DMS 273 (cell line): ENCODE data around the gene PSME2.

Experiments
- DNase-seq: peaks from one replicate; lab custom pipeline; 2025; ENCODE audit not compliant: unreplicated experiment; lab: John Stamatoyannopoulos, UW

Gene PSME2

DNA sequence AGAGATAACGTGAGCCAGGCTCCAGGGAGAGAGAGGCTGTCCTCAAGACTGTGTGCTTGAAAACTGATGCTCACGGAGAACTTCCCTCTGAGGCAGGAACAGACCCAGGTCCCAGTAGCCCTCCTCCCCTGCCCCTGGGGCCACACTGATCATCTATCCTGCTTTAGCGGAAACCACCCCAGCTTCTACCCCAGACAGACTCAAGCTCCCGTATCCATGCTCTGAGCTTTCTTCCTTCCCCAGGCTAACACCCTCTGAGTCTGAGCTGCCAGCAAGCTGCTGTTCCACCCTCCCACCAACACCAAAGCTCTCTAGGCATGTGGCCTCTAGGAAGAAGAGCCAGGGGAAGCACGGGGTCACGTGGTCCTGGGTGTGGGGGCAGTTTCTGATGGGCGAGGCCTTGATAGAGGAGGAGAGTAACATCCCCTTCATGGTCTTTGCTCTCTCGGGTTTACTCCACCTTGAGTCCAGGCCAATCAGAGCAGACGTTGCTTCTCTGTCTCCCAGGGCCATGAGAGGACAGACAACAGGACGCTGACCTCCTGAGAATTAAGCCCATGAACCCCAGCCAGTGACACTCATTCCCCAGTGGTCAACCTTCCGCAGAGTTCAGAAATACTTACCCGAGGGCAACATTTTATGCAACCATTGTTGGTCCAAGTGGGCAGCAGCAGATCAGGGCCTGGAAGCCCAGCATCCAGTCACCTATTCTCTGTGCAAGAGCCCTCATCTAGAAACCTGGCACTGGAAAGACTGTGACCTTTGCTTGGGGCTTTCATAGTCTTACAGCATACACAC lies 50.9 kb downstream of the PSME2 start:
- peak; percentile 55 for DNase-seq

DNA sequence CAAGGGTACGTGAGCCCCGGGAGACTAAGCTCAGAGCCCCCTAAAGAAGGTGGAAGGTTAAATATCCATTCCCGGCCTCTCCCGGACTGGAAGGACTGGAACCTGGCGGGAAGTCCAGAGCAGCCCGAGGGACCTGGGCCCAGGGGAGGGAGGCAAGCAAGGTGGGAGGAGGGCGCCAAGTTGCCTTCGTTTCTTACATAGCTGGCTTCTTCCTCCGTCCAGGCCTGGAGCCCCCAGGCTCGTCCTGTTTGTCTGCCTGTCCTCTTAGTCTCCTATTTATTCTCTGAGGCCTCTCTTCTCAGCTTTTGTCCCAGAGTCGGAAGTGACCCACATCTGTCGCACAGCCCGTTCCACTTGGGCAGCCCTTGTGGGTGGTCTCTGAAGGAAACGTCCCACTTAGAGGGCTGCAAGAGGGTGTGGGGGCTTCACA lies 51.6 kb downstream of the PSME2 start:
- DNase-seq: peak; percentile 58

DNA sequence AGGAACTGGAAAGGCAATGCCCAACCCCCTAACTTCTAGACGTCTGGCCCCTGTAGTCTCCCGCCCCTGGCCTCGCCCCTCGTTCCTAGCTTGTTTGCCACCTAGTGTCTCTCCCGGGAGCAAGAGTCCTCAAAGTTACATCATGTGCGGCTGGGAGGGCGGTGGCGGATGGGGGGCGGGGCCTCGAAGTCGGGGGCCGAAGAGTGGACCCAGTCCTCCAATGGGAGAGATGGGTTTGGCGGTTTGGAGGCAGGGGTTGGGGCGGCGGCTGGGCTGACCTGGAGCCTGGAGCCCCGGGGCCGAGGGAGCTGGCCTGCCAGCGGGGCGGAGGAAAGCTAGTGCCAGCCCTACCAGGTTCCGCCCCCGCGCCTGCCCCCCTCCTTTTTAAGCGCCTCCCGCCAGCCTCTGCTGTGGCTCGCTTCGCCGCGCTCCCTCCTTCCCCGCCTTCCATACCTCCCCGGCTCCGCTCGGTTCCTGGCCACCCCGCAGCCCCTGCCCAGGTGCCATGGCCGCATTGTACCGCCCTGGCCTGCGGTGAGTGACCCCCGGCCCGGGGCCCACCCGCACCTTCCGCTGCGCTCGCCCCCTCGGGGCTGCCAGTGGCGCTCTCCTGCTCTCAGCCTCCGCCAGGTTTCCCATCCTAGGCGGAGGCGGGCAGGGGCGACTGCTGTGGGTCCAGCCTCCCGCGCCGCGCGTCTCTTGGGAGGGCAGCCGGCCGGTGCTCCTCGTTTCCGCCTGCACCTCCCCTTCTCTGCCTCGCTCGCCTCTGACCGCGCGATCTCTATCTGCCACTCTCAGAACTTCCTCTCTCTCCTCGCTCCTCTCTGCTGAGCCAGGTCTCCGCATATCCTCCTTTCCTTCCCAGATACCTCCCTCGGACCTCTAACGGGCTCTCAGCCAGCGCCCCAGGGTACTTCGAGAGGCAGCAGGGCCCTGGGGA lies 52.2 kb downstream of the PSME2 start, which contains the start of gene PCK2:
Gene PCK2 (plus strand): TSS at position 411 of the 940 bp plus-strand sequence. CDS start 95 bp downstream, at position 506.
- peak; percentile 96 for DNase-seq
